Suprapubic skin (tissue), 3 donors: ENCODE measurements around the gene FLOT2.

Experiments used
- CTCF ChIP-seq, 2 donors: fragments of 200-600 bp in 1 of 2; fragments of 450-650 bp in 1 of 2; sonication (generic) in 1 of 2; IDR thresholded peaks; one replicate each; pipeline ENCODE4 v1.5.1; 2016 to 2019; ENCODE audit warnings: antibody characterized with exemption in 2 of 2, mild to moderate bottlenecking in 1 of 2, moderate library complexity in 1 of 2
- EP300 ChIP-seq: sonication (generic); formaldehyde crosslinking; IDR thresholded peaks from one replicate; pipeline ENCODE4 v1.6.1; 2017; ENCODE audit warnings: antibody characterized with exemption
- POLR2A ChIP-seq, 2 donors: fragments of 450-650 bp; IDR thresholded peaks; one replicate each; pipeline ENCODE4 v1.6.1; 2017; ENCODE audit warnings: antibody characterized with exemption in 2 of 2, mild to moderate bottlenecking in 2 of 2, moderate library complexity in 2 of 2

GRCh38 chr17:28896491-28896883 is 1.0 kb downstream of the FLOT2 start:
- TF ChIP-seq CTCF (IDR thresholded peaks at IDR 0.05) (no peak), EP300 (no peak), POLR2A (IDR thresholded peaks at IDR 0.05) (no peak)
